Vagina (tissue), 2 donors: ENCODE results near the gene EMD.

Experiments
- POLR2A ChIP-seq, 2 donors: fragments of 450-650 bp; IDR thresholded peaks; one replicate each; pipeline ENCODE4 v1.6.1; 2017; ENCODE audit warnings: antibody characterized with exemption in 2 of 2, mild to moderate bottlenecking in 2 of 2, moderate library complexity in 2 of 2
- TF ChIP-seq, protein P1 (sequence below), 3 experiments: fragments of 450-650 bp in 2 of 3; fragments of 200-600 bp in 1 of 3; sonication (generic) in 1 of 3; IDR thresholded peaks; one replicate each; pipeline ENCODE4 v1.5.1; 2017 to 2019; ENCODE audit warnings: antibody characterized with exemption in 3 of 3, mild to moderate bottlenecking in 2 of 3, moderate library complexity in 2 of 3

DNA sequence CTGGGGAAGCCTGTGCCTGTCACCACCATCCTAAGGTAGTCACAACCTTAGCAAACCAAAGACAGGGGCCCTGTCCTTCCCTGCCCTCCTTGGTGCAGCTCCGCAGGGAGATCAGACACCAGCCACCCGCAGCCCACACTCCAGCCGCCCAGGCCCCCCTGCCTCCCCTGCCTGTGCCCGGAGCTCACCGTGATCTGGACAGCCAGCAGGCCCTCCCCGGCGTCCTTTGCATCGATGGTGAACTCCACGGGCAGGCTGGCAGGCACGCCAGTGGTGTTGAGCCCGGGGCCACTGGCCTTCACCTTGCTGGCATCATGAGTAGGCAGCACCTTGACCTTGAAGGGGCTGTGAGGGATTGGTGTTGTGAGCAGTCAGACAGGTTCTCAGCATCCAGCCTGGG is 21.1 kb upstream of the EMD start:
- TF ChIP-seq POLR2A (IDR thresholded peaks at IDR 0.05), result no peak
- TF ChIP-seq, protein P1, sequence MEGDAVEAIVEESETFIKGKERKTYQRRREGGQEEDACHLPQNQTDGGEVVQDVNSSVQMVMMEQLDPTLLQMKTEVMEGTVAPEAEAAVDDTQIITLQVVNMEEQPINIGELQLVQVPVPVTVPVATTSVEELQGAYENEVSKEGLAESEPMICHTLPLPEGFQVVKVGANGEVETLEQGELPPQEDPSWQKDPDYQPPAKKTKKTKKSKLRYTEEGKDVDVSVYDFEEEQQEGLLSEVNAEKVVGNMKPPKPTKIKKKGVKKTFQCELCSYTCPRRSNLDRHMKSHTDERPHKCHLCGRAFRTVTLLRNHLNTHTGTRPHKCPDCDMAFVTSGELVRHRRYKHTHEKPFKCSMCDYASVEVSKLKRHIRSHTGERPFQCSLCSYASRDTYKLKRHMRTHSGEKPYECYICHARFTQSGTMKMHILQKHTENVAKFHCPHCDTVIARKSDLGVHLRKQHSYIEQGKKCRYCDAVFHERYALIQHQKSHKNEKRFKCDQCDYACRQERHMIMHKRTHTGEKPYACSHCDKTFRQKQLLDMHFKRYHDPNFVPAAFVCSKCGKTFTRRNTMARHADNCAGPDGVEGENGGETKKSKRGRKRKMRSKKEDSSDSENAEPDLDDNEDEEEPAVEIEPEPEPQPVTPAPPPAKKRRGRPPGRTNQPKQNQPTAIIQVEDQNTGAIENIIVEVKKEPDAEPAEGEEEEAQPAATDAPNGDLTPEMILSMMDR (IDR thresholded peaks at IDR 0.05), result no peak
